ENCODE measurements around the gene UBE2O.

The UBE2O gene

DNA sequence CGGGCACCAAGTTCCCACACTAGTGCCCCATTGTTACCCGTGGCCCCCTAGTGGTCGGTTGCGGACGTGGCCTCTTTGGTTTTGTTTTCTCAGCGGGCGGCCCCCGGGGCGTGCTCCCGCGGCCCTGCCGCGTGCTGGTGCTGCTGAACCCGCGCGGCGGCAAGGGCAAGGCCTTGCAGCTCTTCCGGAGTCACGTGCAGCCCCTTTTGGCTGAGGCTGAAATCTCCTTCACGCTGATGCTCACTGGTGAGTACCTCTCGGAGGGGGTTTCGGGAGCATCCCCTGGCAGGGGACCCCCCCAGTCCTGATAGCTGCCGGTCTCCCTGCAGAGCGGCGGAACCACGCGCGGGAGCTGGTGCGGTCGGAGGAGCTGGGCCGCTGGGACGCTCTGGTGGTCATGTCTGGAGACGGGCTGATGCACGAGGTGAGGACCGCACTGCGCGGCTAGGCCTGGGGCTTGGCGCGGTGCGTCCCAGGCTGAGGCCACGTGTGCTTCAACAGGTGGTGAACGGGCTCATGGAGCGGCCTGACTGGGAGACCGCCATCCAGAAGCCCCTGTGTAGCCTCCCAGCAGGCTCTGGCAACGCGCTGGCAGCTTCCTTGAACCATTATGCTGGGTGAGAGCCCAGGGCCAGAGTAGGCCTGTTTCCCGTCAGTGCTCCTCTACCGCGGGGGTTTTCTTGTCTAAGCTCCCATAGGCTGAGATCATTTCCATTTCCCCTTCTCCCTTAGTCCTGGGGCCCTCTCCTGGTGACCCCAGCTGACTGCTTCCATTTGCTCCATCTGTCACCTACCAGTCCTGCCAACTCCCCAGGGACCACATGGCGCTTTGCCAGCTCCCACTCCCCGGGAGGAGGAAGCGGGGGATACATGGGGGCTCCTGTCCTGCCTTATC is 66.8 kb downstream of the UBE2O start:
- peak; percentile 38 for DNase-seq

- DNase-seq: no peak
These were observed 67.7 kb downstream of the UBE2O start for GRCh38 chr17:76384987-76385891.

DNA sequence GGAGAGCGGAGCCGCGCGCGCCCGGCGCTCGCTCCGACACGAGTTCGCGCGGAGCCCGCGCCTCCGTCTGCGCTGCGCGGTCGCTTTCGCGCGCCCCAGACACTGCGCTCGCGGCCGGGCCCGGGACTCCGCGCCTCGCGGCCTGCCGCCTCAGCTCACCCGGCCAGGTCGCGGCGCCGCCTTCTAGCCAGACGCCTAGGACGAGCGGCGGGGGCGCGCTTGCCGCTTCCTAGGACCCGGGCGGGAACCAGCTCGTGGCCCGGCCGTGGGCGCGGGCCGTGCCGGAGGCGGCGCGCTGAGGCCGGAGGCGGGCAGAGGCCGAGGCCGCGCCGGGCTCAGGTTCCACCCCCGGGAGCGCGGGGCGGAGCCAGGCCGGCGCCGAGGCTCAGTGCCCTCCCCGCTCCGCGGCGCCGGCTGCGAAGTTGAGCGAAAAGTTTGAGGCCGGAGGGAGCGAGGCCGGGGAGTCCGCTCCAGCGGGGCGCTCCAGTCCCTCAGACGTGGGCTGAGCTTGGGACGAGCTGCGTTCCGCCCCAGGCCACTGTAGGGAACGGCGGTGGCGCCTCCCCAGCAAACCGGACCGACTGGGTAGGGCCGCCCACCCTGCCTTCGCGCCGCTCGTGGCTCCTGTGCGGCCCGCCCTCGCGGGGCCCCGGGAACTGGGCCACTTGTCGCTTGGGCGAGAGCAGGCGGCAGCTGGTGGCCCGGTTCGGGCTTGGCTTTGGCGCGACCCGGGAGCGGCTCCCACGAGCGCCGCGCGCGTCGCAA is 68.5 kb downstream of the UBE2O start, which contains the start of gene SPHK1:
TSS of gene SPHK1 (plus strand) at position 388 of the 765 bp plus-strand sequence. CDS start 1,036 bp downstream, outside the sequence.
- DNase-seq: peak; percentile 15

DNA sequence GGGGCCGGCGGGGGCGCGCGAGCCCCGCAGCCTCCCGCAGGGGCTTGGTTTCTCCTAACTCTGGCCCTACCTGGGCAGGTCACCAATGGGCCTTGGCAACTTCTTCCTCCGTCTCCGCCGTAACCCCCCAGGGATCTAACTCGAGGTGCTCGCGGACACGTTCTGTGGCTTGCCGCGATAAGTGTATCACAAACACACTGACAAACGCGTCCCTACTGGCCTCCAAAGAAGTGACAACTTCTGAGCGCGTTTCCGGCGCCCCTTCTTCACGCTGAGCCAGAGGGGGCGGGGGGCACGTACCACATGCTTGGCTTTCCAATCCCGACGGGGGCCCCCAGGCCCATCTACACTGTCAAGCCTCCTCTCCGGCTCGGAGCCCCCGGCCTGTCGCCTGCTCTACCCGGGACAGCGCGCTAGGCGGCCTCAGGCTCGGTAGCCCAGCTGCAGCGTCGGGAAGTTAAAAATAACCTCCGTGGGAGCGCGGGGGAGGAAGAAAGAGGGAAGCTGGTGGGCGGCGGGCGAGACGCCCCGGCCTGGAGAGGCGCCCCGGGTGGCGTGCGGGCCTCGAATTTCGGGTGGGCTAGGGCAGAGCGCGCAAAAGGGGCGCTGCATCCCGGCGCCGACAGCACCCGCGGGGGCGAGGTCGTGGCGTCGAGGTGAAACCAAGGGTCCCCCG is 69.3 kb downstream of the UBE2O start:
- DNase-seq: peak; percentile 4

DNA sequence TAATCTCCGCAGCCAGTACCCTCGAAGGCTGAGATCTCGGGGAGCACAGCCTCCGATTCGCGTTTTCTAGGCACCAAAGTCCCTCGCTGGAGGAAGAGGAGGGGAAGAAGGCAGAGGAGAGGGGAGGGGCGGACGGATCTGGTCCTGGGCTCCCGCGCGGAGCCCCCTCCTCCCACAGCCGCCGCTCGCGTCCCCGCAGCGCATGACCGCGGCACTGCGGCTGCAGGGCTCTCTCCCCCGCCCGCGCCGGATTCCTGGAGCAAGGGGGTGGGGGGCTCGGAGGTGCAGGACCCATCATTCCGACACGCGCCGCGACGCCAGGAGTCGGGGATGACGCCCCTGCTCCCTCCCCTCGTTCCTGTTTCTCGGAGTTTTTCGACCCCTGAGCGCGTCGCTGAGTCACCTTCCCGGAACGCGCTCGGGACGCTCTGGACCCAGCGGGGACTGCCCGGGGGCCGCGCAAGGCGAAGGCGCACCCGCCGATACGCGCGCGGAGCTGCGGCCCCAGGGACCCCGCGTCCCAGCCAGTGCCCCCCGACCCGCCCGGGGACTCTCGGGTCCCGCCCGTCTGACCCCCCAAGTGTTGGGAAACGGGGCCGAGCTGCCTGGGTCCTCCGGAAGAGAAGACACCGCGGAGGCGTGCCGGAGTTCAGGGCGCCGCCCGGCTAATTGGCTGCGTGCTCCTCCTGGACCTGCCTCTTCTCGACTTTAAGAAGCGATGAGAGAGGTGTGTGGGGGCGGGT is 70.0 kb downstream of the UBE2O start:
- DNase-seq: no peak

GRCh38 chr17:76382351-76382802 is 70.6 kb downstream of the UBE2O start:
- DNase-seq: no peak

GRCh38 chr17:76381633-76382350 is 71.2 kb downstream of the UBE2O start:
- DNase-seq: no peak

DNA sequence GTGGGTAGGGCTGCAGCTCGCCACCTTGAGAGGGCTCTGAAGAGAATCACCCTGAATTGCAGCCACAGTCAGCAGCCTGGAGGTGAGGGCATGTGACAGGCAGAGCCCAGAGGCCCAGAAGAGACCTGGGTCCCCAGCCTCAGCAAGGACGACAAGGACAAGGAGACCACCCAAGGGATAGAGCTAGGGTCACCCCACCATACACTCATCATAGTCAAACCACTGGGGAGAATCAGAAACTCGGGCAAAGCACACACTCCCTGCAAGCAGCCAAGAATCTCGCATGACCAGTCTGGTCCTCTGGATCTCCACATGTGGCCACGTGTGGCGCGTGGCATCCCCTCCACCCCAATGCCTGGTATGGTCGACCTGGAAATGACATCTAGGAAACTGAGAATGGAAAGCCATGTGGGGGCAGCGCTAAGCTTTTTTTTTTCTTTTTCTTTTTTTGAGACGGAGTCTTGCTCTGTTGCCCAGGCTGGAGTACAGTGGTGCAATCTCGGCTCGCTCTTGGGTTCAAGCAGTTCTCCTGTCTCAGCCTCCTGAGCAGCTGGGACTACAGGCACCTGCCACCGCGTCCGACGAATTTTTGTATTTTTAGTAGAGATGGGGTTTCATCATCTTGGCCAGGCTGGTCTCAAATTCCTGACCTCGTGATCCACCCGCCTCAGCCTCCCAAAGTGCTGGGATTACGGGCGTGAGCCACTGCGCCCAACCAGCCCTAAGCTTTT is 73.1 kb downstream of the UBE2O start:
- DNase-seq: no peak

DNA sequence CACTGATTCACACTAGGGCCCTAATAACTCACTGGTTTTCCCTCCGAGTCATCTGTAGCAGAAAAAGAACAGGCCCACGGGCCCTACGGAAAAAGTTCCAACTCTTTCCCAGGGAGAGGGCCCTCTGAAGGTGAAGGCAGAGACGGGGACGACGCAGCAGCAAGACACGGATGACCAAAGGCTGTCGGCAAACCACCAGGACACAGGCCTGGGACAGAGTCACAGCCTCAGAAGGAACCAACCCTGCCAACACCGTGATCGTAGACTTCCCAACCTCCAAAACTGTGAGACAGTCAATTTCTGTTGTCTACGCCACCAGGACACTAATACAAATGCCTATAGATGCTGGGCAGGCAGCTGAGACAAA is 73.7 kb downstream of the UBE2O start:
- no peak for DNase-seq

DNA sequence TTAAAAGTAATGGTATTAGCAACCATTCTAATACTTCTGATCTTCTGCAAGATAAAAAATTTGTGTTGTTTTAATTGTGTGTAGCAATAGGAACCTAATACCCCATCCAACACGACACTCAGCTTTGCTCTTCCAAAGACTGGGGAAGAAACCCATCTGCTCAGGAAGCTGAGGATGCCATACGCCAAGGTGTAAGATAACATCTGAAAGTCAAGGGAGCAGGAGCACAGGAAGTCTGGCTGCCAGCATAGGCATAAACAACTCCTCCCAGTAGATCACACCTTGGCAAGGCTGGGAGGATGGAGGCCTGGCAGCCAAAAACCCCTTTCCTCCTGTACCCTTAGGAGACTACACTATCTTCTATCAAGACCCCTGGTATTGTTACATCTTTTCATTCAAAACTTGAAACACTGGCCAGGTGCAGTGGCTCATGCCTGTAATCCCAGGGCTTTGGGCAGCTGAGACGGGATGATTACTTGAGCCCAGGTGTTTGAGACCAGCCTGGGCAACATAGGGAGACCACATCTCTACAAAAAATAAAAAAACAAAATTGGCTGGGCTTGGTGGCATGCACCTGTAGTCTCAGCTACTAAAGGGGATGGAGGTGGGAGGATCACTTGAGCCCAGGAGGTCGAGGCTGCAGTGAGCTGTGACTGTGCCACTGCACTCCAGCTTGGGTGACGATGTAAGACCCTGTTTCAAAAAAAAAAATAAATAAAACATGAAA is 74.2 kb downstream of the UBE2O start:
- DNase-seq: no peak

- DNase-seq: no peak
These were observed 76.4 kb downstream of the UBE2O start for GRCh38 chr17:76376318-76377133.

GRCh38 chr17:76371656-76372628 is 81.0 kb downstream of the UBE2O start:
- no peak for DNase-seq

- no peak for DNase-seq
These were observed 82.5 kb downstream of the UBE2O start for GRCh38 chr17:76370261-76370993.

DNA sequence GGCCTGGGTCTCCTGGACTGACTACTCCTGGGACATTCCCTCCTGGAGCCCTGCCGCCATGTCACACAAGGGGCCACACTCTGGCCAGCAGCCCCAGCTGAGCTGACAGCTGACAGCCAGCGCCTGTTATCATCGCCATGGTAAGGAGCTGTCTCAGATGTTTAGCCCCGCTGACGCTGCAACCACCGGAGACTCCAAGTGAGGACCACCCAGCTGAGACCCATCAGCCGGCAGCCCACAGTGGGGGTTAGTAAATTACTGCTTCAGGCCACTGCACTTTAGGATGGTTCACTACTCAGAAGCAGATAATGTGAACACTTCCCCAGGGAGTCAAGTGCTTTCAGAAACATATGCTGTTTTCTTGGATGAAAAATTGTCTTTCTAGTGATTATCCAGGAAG is 83.1 kb downstream of the UBE2O start:
- DNase-seq: no peak

- DNase-seq: no peak
These were observed 83.6 kb downstream of the UBE2O start for GRCh38 chr17:76369379-76369778.

GRCh38 chr17:76368545-76368944 is 84.4 kb downstream of the UBE2O start:
- DNase-seq: no peak
